ENCODE data around the gene KLHDC1. TPM values are rescaled to one million over a fixed set of nuclear protein-coding genes. Genes with fewer than 3 reads are reported as not detected.
"Not testable (repeated sequence)": the region's sequence is repeated elsewhere in the genome, so short reads cannot be mapped to it uniquely, and the experiment has no call there.

The KLHDC1 gene
- total and polyA plus RNA-seq, 9 donors = 3.3 to 7.2 (median 4.9) TPM

GRCh38 chr14:49761839-49762551 is 69.1 kb downstream of the KLHDC1 start:
- no peaks in the 10 kb centered on the region for H3K27me3 ChIP-seq (ENCODE audit: control insufficient read depth, insufficient read depth, low read length)
- DNase-seq = no peak
- H3K4me1 ChIP-seq (ENCODE audit: control insufficient read depth, insufficient read depth, low read length) = peaks cover 2% of the 10 kb centered on the region
- no peak overlapping the region for H3K4me3 ChIP-seq (ENCODE audit: low read length)
- no peaks in the 10 kb centered on the region for H3K9me3 ChIP-seq (replicated peaks; ENCODE audit: control insufficient read depth, low read depth, low read length)
- H3K27ac ChIP-seq (ENCODE audit: low read length) = no peak overlapping the region
- H3K36me3 ChIP-seq (ENCODE audit: control insufficient read depth, insufficient read depth, low read length) = no peaks in the 10 kb centered on the region
- WGBS (ENCODE audit: insufficient coverage) = 68% methylated on average over 3 of the region's 6 CpGs

- Histone ChIP-seq H3K4me3 (ENCODE audit: low read length) (peak overlapping the region; percentile 75), H3K4me1 (ENCODE audit: control insufficient read depth, insufficient read depth, low read length) (peaks cover 22% of the 10 kb centered on the region), H3K27ac (ENCODE audit: low read length) (peak overlapping the region; percentile 100), H3K27me3 (ENCODE audit: control insufficient read depth, insufficient read depth, low read length) (no peaks in the 10 kb centered on the region), H3K9me3 (replicated peaks; ENCODE audit: control insufficient read depth, low read depth, low read length) (no peaks in the 10 kb centered on the region), H3K36me3 (ENCODE audit: control insufficient read depth, insufficient read depth, low read length) (peaks cover 5% of the 10 kb centered on the region)
- WGBS (ENCODE audit: insufficient coverage) = 85% methylated on average over 10 of the region's 10 CpGs
- DNase-seq = peak; percentile 23
These were observed 73.9 kb downstream of the KLHDC1 start for GRCh38 chr14:49766839-49767238.

- WGBS (ENCODE audit: insufficient coverage) = 1% methylated on average over 6 of the region's 9 CpGs
- peak overlapping the region; percentile 75 for H3K4me3 ChIP-seq (ENCODE audit: low read length)
- H3K4me1 ChIP-seq (ENCODE audit: control insufficient read depth, insufficient read depth, low read length) = peaks cover 22% of the 10 kb centered on the region
- no peaks in the 10 kb centered on the region for H3K9me3 ChIP-seq (replicated peaks; ENCODE audit: control insufficient read depth, low read depth, low read length)
- no peak for DNase-seq
- no peaks in the 10 kb centered on the region for H3K27me3 ChIP-seq (ENCODE audit: control insufficient read depth, insufficient read depth, low read length)
- peaks cover 5% of the 10 kb centered on the region for H3K36me3 ChIP-seq (ENCODE audit: control insufficient read depth, insufficient read depth, low read length)
- peak overlapping the region; percentile 100 for H3K27ac ChIP-seq (ENCODE audit: low read length)
These were observed 74.3 kb downstream of the KLHDC1 start for GRCh38 chr14:49767270-49767570.

GRCh38 chr14:49767571-49768300 is 74.8 kb downstream of the KLHDC1 start, which contains the start of gene KLHDC2:
Gene KLHDC2, plus strand, starts transcription at chr14:49768153. Its CDS starts 316 bp downstream, at chr14:49768469.
- DNase-seq = peak; percentile 96
- Histone ChIP-seq H3K27me3 (ENCODE audit: control insufficient read depth, insufficient read depth, low read length) (no peaks in the 10 kb centered on the region), H3K27ac (ENCODE audit: low read length) (peak within 1 kb of the TSS; percentile 100), H3K4me3 (ENCODE audit: low read length) (peak within 1 kb of the TSS; percentile 87), H3K36me3 (ENCODE audit: control insufficient read depth, insufficient read depth, low read length) (peaks cover 5% of the 10 kb centered on the region), H3K9me3 (replicated peaks; ENCODE audit: control insufficient read depth, low read depth, low read length) (no peaks in the 10 kb centered on the region), H3K4me1 (ENCODE audit: control insufficient read depth, insufficient read depth, low read length) (peaks cover 22% of the 10 kb centered on the region)
- WGBS (ENCODE audit: insufficient coverage) = under 1% methylated on average over 85 of the region's 86 CpGs

- Histone ChIP-seq H3K4me3 (ENCODE audit: low read length) (peak overlapping the region; percentile 87), H3K4me1 (ENCODE audit: control insufficient read depth, insufficient read depth, low read length) (peaks cover 22% of the 10 kb centered on the region), H3K36me3 (ENCODE audit: control insufficient read depth, insufficient read depth, low read length) (peaks cover 5% of the 10 kb centered on the region), H3K9me3 (replicated peaks; ENCODE audit: control insufficient read depth, low read depth, low read length) (no peaks in the 10 kb centered on the region), H3K27ac (ENCODE audit: low read length) (peak overlapping the region; percentile 96), H3K27me3 (ENCODE audit: control insufficient read depth, insufficient read depth, low read length) (no peaks in the 10 kb centered on the region)
- DNase-seq = peak; percentile 67
- under 1% methylated on average over 62 of the region's 67 CpGs for WGBS (ENCODE audit: insufficient coverage)
These were observed 75.6 kb downstream of the KLHDC1 start for GRCh38 chr14:49768301-49769121.

GRCh38 chr14:49769171-49769570 is 76.3 kb downstream of the KLHDC1 start:
- Histone ChIP-seq H3K27ac (ENCODE audit: low read length) (peak overlapping the region; percentile 96), H3K4me1 (ENCODE audit: control insufficient read depth, insufficient read depth, low read length) (peaks cover 22% of the 10 kb centered on the region), H3K4me3 (ENCODE audit: low read length) (peak overlapping the region; percentile 87), H3K36me3 (ENCODE audit: control insufficient read depth, insufficient read depth, low read length) (peaks cover 9% of the 10 kb centered on the region), H3K9me3 (replicated peaks; ENCODE audit: control insufficient read depth, low read depth, low read length) (no peaks in the 10 kb centered on the region), H3K27me3 (ENCODE audit: control insufficient read depth, insufficient read depth, low read length) (no peaks in the 10 kb centered on the region)
- WGBS (ENCODE audit: insufficient coverage) = 17% methylated on average over 2 of the region's 6 CpGs
- DNase-seq = peak; percentile 25

- no peak for DNase-seq
- H3K4me3 ChIP-seq (ENCODE audit: low read length) = peak overlapping the region; percentile 87
- H3K27me3 ChIP-seq (ENCODE audit: control insufficient read depth, insufficient read depth, low read length) = no peaks in the 10 kb centered on the region
- H3K4me1 ChIP-seq (ENCODE audit: control insufficient read depth, insufficient read depth, low read length) = peaks cover 22% of the 10 kb centered on the region
- peaks cover 13% of the 10 kb centered on the region for H3K36me3 ChIP-seq (ENCODE audit: control insufficient read depth, insufficient read depth, low read length)
- H3K27ac ChIP-seq (ENCODE audit: low read length) = no peak overlapping the region
- no peaks in the 10 kb centered on the region for H3K9me3 ChIP-seq (replicated peaks; ENCODE audit: control insufficient read depth, low read depth, low read length)
- WGBS (ENCODE audit: insufficient coverage) = 58% methylated on average over 7 of the region's 15 CpGs
These were observed 76.8 kb downstream of the KLHDC1 start for GRCh38 chr14:49769581-49770211.

GRCh38 chr14:49770212-49770817 is 77.4 kb downstream of the KLHDC1 start:
- Histone ChIP-seq H3K9me3 (replicated peaks; ENCODE audit: control insufficient read depth, low read depth, low read length) (no peaks in the 10 kb centered on the region), H3K4me3 (ENCODE audit: low read length) (no peak overlapping the region), H3K4me1 (ENCODE audit: control insufficient read depth, insufficient read depth, low read length) (peaks cover 22% of the 10 kb centered on the region), H3K27me3 (ENCODE audit: control insufficient read depth, insufficient read depth, low read length) (no peaks in the 10 kb centered on the region), H3K36me3 (ENCODE audit: control insufficient read depth, insufficient read depth, low read length) (peaks cover 16% of the 10 kb centered on the region), H3K27ac (ENCODE audit: low read length) (no peak overlapping the region)
- 60% methylated on average over 1 of the region's 4 CpGs for WGBS (ENCODE audit: insufficient coverage)
- no peak for DNase-seq

GRCh38 chr14:49771691-49772090 is 78.8 kb downstream of the KLHDC1 start:
- H3K4me3 ChIP-seq (ENCODE audit: low read length); H3K27me3 ChIP-seq (ENCODE audit: control insufficient read depth, insufficient read depth, low read length); H3K27ac ChIP-seq (ENCODE audit: low read length); DNase-seq; H3K9me3 ChIP-seq (replicated peaks; ENCODE audit: control insufficient read depth, low read depth, low read length): not testable (repeated sequence)
- H3K36me3 ChIP-seq (ENCODE audit: control insufficient read depth, insufficient read depth, low read length) = peaks cover 24% of the 10 kb centered on the region
- WGBS (ENCODE audit: insufficient coverage) = 94% methylated on average over 6 of the region's 10 CpGs
- peaks cover 22% of the 10 kb centered on the region for H3K4me1 ChIP-seq (ENCODE audit: control insufficient read depth, insufficient read depth, low read length)
